ENCODE measurements around the gene RXRA.

The RXRA gene

DNA sequence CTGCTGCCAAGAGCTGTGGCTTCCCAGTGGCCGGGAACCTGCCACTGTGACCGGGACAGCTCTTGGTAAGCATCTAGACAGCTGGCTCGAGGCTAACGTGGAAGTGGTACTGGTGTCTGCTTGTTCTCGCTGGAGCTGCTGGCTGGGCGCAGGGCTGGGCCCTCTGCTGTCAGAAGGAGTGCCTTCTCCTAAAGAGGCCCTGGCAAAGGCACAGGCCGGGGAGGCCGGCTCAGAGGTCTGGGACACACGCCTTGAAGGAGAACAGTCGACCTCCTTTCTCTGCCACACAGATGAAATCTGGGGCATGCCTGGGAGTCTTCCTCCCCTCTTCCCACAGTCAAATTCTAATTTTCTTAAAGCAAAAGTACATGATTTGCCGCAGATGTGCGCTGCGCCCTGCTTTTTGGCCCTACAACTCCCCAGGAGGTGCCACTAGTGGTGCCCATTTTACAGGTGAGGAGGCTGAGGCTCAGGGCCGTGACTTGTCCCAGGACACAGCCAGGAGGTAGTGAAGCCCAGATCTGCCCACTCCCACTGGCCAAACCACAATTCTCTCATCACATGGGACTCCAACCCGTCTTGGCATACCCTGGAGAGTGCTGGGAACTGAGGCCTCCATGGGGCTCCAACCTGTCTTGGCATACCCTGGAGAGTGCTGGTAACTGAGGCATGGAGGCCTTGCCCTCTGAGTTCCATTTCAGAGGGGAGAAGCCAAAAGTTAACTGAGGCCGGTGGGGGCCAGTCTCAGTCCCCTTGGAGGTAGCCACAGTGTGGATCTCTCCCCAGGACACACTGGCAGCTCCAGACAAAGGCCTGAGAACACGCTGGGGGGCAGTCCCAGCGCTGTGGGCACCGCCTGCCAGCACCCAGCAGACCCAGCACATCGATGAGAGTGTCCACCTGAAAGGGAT, 12.0 kb upstream of the RXRA start:
- TF ChIP-seq CTCF (IDR thresholded peaks at IDR 0.05) (no peak), ZFX (IDR thresholded peaks at IDR 0.05; ENCODE audit: borderline replicate concordance) (no peak)

GRCh38 chr9:134314950-134315715, 11.1 kb upstream of the RXRA start:
- H3K27ac ChIP-seq = no peak overlapping the region
- TF ChIP-seq CTCF (IDR thresholded peaks at IDR 0.05) (no peak), ZFX (IDR thresholded peaks at IDR 0.05; ENCODE audit: borderline replicate concordance) (no peak)

More for the DNA sequence above, 12.0 kb upstream of the RXRA start:
- no peak overlapping the region for H3K27ac ChIP-seq

DNA sequence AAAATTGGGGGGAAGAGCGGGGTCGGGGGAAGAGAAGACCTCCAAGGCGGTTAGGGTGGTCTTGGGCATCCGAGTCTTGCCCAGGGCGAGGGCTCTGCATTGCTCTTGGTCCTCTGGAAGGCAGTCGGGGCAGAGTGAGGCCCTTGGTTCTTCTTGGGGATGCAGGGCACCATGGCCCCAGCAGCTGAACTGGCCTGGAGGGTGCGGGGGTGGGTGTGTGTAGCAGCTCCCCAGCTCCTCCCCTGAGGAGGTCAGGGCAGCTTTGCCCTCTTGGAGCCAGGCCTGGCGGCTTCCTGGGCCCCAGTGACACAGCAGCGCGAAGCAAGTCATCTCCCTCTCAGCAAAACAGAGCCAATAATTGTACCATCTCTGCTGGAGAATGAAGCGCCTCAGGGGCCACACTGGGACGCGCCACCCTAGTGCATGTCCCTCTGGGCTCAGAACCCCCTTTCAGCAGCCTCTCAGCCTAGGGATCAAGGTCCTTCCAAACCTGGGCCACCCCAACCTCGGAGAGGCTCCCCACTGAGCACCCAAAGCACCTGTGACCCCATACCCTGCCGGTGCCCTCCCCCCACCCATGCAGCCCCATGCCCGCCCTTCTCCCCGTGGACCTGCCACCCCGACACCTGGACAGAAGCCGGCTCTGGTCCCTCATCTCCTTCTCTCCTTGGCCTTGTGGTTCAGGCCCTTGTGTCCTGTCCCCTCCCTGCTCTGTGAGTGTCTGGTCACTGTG, 10.4 kb upstream of the RXRA start:
- TF ChIP-seq ZFX (IDR thresholded peaks at IDR 0.05; ENCODE audit: borderline replicate concordance) (no peak), CTCF (IDR thresholded peaks at IDR 0.05) (no peak)
- no peak overlapping the region for H3K27ac ChIP-seq

DNA sequence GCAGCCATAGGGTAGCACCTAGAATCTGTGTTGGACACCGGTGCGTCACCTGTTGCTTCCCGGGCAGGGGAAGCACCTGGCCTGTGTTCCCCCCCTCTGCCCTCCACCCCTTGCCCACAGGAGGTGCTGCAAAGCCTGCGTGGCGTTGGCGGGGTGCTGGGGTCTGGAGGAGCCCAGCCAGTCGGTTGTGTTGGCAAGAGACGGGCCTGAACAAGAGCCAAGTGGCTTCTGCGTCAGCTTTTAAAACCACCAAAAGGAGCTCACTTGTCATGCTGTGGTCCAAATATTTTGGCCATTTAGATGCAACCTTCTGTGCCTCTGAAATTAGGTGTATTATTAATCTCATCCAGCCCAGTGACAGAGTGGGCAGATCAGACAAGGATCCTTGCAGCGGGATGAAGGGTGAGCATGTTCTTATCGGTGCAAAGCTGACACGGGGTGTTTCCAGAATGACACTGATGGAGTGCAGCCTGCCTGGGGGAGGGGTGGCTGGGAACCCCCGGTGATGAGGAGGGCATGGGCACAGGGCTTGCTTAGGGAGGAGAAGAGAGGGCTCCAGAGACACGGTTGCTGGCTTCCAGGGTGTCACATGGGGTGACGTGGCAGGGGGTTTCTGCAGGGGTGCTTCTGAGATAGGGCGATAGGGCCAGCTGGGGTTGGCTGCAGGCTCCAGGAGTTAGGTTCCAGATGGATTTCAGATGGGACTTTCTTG, 9.7 kb upstream of the RXRA start:
- no peak overlapping the region for H3K27ac ChIP-seq
- TF ChIP-seq ZFX (IDR thresholded peaks at IDR 0.05; ENCODE audit: borderline replicate concordance) (no peak), CTCF (IDR thresholded peaks at IDR 0.05) (no peak)

DNA sequence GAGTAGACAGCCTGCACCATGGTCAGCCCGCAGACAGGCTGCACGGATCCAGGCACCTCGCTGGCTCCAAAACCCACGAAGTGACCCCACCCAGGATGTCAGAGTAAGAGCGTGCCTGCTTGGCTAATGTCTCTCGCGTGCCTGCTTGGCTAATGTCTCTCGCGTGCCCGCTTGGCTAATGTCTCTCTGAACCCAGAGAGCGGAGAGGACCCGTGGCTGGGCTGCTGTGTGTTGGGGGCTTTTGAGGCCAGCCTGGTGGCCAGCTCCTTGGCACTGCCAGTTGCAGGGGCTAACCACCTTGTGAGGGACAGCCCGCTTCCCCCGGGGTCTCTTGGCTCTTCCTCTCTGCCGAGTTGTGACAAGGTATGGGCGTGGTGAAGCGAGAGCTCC, 8.9 kb upstream of the RXRA start:
- H3K27ac ChIP-seq = no peak overlapping the region
- no peak for TF ChIP-seq CTCF (IDR thresholded peaks at IDR 0.05)
- no peak for TF ChIP-seq ZFX (IDR thresholded peaks at IDR 0.05; ENCODE audit: borderline replicate concordance)

DNA sequence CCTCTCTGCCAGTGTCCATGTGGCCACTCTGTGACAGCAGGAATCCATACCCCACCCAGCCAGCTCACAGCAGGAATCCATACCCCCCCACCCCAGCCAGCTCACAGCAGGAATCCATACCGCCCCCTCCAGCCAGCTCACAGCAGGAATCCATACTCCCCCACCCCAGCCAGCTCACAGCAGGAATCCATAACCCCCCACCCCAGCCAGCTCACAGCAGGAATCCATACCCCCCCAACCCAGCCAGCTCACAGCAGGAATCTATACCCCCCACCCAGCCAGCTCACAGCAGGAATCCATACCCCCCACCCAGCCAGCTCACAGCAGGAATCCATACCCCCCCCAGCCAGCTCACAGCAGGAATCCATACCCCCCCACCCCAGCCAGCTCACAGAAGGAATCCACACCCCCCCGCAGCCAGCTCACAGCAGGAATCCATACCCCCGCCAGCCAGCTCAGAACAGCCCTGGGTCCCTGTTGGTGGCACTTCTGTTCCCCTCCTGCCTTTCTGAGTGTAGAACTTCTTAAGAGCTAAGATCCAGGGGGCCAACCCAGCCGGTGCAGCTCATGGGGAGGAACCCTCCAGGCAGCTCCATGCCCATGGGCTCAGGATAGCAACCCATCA, 8.4 kb upstream of the RXRA start:
- TF ChIP-seq ZFX (IDR thresholded peaks at IDR 0.05; ENCODE audit: borderline replicate concordance) = no peak
- no peak for TF ChIP-seq CTCF (IDR thresholded peaks at IDR 0.05)
- no peak overlapping the region for H3K27ac ChIP-seq

All from 22Rv1 (cell line).